Embryonic facial prominence (tissue), 1 donor: Measurements from ENCODE around the gene SFT2D3.
A peak's percentile ranks its signal among the peaks of the same experiment; 100 is the strongest.

Experiments used
- DNase-seq: peaks from one replicate; pipeline ENCODE4 v3.0.0-alpha.2; 2016; ENCODE audit errors: extremely low spot score

The SFT2D3 gene

DNA sequence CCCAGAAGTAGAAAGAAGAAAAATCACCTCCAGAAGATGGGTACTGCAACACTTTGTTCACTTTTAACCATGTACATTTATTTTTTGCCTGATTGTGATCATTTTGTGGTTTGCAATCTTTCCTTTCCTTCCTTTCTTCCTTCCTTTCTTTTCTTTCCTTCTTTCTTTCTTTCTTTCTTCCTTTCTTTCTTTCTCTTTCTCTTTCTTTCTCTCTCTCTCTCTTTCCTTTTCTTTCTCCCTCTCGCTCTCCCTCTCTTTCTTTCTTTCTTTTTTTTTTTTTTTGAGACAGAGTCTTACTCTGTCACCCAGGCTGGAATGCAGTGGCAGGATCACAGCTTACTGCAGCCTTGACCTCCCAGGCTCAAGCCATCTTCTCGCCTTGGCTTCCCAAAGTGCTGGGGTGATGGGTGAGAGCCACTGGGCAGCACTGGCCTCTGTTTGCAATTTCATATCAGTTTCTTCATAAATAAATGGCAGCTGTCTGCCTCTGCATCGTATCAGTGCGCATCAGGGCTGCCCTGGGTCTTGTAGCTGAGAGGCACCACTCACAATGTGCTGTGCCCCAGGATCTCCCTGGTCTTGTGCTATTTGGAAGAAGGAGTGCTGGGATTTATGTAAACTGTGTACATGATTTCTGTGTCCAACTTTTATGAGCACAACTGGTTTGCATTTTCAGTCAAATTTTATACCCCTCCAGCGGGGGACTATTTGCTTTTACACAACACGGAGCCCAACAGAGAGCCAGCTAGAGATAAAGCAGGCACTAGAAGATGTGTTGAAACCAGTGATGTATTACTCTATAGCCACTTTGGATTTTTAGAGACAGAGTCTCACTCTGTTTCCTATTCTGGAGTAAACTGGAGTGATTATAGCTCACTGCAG, 19.1 kb upstream of the SFT2D3 start:
- no peak for DNase-seq

DNA sequence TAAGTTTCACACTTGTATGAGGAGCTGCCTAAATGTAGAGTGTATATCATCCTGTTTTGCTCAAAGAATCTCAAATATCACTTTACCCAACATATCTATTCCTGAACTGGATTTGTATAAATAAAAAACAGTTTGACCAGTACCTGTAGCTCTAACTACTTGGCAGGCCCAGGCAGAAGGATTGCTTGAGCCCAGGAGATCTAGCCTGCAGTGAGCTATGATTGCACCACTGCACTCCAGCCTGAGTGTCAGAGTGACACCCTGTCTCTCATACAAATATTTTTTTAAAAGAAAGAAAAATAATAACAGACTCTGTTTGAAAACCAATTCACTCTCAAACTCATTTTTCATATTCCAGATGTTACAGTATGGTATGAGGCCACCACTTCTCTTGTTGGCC, 18.2 kb upstream of the SFT2D3 start:
- no peak for DNase-seq

DNA sequence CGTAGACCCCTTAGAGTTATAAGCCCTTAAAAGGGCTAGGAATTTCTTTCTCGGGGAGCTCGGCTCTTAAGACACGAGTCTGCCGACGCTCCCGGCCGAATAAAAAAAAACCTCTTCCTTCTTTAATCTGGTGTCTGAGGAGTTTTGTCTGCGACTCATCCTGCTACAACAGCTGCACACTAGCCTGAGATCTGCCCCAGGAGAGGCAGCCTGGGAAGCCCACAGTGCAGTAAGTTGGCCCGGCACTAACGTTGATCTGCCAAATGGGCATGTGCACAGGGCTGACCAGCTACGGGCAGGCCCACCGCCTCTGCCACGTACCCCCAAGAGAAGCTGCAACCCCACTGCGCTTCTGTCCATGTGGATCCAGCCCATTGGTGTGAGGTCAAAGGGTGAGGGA, 17.5 kb upstream of the SFT2D3 start:
- DNase-seq: no peak

DNA sequence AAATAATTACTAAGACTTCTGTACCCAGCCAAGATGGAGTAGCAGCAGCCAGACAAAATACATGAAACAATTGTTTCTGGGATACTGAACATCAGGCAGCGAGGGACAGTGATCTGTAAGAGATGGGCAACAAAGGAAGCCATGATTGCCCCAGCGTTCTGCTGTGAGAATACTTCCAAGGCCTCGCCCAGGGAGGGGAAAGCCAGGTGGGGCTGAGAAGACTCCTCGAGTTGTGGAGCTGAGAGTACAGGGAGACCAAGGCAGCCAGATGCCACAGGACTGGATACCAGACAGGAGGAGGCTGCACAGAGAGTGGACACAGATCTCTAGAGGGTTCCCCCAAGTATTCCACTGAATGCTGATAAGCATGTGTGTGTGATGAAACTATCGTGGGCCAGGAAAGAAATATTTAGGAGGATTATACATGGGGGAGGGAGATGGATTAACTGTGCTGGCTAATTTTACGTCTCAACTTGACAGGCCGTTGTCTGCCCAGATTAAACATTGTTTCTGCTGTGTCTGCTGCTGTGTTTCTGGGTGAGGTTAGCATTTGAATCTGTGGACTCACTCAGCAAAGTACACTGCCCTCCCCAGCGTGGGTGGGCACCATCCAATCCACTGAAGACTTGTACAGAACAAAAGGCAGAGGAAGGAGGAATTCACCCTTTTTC, 15.8 kb upstream of the SFT2D3 start:
- DNase-seq: no peak

DNA sequence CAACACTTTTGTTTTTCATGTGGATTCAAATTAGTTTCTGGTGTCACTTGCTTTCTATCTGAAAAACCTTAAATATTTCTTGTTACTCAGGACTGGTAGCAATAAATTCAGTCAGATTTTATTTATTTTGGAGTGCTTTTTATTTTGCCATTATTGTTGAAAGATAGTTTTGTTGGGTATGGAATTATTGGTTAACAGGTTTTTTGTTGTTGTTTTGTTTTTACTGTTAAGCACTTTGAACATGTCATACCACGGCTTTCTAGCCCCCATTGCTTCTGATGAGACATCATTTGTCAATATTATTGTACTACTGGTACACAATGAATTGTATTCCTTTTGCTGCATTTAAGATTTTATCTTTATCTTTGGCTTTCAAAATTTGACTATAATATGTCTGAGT, 12.9 kb upstream of the SFT2D3 start:
- no peak for DNase-seq

DNA sequence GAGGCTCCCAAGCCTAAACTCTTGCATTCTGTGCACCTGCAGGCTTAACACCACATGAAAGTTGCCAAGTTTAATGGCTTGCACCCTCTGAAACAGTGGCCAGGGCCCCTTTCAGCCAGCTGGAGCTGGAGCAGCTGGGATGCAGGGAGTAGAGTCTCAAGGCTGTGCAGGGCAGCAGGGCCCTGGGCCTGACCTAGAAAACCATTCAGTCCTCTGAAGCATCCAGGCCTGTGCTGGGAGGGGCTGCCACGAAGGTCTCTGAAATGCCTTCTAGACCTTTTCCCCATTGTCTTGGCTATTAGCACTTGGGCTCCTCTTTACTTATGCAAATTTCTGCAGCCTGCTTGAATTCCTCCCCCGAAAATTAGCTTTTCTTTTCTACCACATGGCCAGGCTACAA, 10.6 kb upstream of the SFT2D3 start:
- DNase-seq: no peak

DNA sequence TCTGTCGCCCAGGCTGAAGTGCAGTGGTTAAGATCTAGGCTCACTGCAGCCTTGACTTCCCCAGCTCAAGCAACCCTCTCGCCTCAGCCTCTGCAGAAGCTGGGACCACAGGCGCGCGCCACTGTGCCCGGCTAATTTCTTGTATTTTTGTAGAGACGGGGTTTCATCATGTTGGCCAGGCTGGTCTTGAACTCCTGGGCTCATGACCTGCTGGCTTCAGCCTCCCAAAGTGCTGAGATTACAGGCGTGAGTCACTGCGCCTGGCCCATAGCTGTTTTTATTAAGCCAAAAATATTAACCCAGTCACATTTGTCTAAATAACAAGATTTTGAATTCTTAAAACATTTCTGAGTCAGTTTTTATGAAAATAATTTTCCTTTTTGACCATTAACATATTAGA, 6.3 kb upstream of the SFT2D3 start:
- DNase-seq: no peak

DNA sequence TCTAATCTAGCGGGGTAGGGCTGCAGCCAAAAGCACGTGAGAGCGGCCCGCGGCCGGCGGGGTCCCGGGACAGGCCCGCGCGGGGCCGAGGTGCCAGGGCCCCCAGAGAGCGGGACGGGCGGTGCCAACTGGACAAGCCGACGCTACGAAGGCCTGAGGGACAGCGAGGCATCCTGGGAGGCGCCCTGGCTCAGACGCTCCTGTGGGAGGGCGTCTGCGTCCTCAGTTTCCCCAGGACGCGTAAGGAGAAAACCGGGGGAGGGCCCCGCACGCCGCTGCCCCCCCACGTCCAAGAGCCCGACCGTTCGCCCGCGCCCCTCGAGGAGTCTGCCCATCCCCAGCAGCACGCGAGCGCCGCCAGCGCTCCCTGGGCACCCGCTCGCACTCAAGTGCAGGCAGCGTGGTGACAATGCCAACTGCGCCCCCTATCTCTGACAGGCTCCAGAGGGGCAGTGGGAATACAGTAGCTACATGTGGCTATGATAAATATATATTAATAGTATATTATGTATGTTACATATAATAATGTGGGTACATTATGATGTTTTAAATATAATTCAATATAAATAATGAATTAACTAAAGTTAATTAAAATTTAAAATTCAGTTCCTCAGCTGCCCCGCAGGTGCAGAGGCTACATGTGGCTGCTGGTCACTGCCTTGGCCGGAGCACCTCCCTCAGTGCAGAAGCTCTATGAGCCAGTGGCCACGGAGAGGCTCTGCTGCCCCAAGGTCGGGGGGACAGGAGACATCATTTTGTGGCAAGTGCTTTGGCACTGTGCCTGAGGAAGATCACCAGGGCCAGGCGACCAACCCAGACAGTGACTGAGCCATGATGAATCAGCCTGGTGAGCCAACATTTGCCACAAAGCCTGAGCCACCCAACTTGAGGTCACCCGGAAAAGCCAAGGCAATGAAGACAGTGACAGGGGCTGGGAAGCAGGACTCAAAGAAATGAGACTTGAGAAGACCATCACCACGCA, 5.5 kb upstream of the SFT2D3 start:
- no peak for DNase-seq

DNA sequence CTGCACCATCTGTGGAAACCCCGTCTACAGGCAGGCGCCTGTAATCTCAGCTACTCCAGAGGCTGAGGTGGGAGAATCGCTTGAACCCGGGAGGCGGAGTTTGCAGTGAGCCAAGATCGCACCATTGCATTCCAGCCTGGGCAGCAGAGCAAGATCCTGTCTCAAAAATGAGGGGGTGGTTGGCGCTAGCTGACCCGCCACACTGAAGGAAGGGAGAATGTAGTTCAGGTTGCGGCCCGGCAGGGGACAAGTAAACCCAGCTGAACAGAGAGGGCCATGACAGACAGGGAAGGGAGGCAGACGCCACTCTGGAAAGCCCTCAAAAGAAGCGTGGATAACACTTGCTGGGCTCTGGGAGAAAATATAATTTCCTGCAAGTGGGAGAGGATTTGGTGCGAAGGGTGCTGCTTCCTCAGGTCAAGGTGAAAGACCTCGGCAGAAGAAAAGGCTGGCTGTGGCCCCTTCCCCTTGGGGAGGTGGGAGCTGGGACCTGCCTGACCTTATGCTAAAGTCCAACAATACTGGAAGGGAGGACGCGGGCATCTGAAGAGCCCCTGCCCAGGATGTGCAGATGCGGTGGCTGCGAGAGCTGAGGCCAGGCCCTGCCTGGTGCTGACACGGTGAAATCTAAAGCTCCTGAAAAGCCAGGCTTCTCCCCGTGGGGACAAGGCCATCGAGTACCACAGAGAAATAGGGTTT, 3.7 kb upstream of the SFT2D3 start:
- no peak for DNase-seq

DNA sequence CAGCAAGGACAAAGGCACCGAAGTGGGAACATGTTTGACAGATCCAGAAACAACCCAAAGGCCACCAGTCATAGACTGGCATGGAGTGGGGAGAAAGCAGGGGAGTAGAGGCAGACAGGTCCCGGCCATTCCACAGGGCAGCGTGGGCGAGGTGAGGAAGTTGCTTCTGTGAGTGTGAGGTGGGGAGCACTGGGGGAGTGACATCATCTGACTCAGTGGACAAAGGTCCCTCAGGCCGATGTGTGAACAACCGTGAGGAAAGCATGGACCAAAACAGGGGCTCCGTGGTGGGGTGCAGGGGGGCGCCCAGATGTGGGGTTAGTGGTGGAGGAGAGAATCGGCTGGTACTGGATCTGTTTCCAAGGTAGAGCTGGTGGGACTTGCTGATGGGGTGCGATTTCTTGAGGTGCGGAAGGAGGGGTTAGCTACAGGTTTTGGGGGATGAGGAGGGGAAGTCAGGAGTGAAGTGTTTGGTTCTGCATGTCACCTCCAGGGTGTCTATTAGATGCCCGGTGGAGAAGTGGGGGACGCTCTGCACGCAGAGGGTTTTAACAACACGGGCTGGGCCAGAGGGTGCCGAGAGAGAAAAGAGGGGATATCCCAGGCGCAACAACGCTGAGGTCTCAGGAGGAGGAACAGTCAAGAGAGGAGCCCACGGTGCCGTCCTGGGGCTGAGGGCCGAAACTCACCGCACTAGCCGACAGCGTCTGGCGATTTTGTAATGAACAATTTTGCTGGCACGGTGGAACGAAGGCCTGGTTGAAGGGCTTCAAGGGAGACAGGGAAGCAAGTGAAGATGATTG, 2.5 kb upstream of the SFT2D3 start:
- DNase-seq: no peak

DNA sequence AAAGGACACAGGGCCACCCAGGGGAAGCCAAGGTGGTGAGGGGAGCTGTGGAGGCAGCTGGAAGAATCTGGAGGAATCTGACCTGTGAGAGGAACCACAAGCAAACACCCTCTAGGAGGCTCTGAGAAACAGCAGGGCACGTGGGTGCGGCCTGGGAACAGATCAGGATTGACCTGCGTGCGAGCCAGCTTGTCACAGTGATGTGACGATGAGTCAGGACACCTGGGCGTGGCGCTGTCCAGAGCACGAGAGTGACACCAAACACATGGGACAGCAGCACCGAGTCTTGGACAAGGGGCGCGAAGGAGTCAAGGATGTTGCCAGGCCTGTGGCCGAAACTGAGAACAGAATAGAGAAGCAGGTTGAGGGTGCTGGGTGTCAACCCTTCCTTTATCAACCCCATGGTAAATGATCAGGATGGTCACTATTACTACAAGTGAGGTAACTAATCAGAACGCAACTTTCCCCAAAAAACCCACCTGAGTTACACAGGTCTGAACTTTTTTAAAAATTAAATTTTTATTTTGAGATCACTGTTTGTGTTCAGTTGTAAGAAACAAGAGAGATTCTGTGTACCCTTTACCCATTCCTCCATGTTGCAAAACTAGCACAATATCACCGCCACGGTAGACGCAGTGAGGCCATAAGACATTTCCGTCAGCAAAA, 637 bp upstream of the SFT2D3 start:
- no peak for DNase-seq

DNA sequence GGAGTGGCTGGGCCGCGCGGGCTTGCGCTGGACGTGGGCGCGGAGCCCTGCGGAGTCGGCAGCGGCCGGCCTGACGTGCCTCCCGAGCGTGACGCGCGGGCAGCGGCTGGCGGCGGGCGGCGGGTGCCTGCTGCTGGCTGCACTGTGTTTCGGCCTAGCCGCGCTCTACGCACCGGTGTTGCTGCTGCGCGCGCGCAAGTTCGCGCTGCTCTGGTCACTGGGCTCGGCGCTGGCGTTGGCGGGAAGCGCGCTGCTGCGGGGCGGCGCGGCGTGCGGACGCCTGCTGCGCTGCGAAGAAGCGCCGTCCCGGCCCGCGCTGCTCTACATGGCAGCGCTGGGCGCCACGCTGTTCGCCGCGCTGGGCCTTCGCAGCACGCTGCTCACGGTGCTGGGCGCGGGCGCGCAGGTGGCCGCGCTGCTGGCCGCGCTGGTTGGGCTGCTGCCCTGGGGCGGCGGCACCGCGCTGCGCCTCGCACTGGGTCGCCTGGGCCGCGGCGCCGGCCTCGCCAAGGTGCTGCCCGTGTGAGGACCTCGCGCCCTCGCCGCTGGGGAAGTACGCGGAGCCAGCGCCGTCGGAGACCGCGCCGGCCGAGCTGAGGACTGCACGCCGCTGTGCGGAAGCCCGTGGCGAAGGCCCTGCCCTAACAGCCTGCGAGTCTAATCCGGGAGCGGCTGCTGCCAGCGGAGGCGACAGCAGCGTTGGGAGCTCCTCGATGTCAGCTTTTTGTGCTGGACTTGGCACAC, 526 bp downstream of the SFT2D3 start:
- DNase-seq: peak; percentile 39

DNA sequence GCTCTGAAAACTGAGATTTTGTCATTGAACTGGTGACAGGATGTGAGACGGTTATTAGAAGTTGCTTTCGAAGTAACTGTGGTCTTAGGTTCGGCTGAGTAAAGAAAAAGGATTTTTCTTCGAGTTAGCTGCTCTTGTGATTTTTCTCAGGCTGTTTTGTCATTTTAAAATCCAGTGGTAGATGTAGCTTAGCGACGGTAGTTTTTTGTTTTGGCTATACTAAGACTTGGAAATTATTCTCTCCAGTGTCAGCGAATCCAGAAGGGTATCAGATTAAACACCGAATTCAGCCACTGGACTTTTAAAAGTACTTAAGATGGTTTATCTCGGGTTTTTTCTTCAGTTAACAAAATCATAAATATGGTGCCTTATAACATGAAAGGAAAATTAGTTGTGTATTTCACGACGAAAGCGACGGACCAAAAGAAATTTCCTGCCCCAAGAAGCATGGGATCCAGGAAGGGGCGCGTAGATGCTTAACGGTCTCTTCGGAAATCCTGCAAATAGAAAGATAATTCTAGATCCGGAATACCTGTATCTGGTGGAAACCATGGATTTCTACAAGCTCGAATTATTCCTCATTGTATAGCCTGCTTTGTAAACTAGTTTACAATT, 1.2 kb downstream of the SFT2D3 start:
- DNase-seq: no peak

DNA sequence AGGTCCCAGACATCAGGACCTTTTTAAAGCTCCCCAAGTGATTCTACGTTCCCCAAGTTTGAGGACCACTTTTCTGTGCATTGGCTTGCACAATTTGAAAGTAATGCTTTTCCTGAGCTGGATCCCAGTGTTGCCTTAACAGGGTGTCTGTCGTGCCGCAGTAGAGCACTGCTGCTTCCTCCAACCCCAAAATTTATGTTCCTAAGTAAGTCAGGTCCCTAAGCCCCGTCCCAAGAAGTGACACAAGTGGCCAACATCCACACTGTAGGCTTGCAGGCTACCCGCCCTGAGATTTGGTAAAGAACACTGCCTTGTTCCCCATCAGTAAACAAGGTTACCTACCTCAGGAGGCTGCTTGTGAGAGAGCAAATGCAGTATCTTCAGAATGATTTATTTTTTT, 2.0 kb downstream of the SFT2D3 start:
- DNase-seq: no peak

DNA sequence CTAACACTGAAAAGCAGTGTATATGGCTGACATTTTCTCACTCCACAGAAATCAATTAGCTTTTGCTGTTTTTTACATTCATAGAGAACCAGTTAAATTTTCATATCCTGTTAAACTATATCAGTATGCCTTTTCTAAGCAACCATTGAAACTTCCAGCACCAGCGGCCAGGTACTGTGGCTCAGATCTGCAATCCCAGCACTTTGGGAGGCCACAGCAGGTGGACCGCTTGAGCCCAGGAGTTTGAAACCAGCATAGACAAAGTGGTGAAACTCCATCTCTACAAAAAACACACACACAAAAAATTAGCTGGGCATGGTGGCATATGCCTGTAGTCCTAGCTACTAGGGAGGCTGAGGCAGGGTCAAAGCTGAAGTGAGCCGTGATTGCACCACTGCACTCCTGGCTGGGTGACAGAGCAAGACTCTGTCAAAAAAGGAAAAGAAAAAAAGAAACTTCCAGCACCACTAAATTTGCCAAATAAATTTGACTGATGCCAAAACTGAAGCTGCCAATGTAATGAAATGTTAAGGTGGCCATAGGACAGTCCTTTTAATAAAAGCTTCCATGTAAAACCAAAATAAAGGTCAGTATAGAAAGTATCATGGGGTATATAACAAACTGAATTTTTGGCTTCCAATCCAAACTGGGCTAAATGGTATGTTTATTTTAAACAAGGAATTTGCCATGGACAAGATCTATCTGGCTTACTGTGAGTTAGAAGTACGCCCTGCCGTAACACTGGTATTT, 3.5 kb downstream of the SFT2D3 start:
- DNase-seq: no peak

DNA sequence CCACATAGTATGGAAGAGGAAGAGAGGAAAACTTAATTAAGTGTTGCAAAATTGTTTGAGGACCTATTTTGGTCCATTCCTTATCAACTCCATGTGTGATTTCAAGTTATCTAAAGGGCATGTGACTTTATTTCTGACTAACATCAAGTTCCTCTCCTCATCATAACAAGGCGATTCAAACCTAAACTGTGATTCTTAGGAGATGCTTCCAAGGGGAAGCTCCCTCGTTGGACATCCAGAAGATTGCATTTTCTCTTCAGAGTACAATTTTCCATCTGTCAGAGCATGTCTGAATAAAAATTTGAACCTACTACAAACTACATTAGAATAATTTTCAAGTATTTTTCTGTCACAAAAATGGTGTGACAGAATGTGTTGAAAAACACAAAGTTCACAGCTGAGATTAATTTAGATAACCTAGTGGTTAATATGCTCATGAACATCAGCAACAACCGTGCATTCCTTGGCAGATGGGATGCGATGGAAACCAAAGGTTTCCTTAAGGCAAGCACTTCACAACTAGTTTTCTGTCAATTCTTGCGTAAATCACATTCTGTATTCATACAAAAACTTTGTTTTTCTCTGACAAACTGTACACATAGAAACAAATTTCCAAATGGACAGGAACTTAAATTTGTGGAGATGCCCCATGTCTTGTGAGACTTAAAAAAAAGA, 4.2 kb downstream of the SFT2D3 start:
- DNase-seq: no peak

DNA sequence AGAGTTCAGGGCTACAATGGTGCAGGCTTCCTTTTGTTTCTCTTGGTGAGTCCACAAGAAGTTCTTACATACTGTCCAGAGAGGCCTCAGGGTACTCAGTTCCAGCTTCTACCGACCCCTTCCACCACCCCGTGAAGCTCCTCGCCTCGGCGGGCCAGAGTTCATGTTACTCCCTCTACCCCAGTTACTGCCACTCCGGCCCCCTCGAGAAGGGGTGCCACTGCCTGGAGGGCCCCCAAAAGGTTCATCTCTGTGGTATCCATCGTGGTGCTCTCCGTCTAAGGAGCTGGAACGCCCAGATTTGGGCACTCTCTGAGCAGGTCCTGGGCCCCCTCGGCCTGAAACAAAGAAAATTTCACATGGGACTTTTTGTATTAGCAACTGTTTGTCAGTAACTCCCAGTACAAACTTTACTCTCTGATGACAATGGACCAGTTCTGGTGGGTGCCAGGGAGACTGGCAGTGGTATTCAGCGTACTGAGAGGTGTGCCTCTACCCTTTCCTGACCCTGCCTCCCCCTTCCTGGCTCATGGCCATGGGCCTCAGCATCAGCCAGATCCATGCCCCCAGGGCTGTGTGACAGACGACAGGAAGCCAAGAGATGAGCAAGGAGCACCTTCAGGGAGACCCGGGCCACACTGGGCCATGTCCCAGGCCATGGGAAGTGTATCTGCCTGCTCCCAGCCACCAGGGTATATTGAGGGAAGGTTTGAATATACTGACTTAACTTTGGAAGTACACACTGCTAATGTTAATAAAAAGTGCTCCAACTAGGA, 5.1 kb downstream of the SFT2D3 start:
- DNase-seq: no peak
